Colon (tissue), 2 donors: ENCODE results near the gene BLCAP.
"Not testable (repeated sequence)": the region's sequence is repeated elsewhere in the genome, so short reads cannot be mapped to it uniquely, and the experiment has no call there.

ENCODE experiments used
- FAIRE-seq: peaks from 2 replicates; lab custom pipeline; 2012; peaks lifted over from hg19 to GRCh38; lab: Jason Lieb, UNC
- donor health status: control.
- donor health status: control.

BLCAP gene

GRCh38 chr20:37527638-37528445 lies at the start of gene BLCAP:
Gene BLCAP (minus strand): TSS chr20:37527876. CDS start chr20:37519174, 8,702 bp downstream.
- no peak for FAIRE-seq

- not testable (repeated sequence) for FAIRE-seq
Measured at GRCh38 chr20:37577436-37577835, 49.8 kb upstream of the BLCAP start.

GRCh38 chr20:37576911-37577310 lies 49.2 kb upstream of the BLCAP start:
- no peak for FAIRE-seq

GRCh38 chr20:37575884-37576283 lies 48.2 kb upstream of the BLCAP start:
- no peak for FAIRE-seq

GRCh38 chr20:37574199-37574890 lies 46.7 kb upstream of the BLCAP start:
- no peak for FAIRE-seq

- no peak for FAIRE-seq
Measured at GRCh38 chr20:37573626-37574198, 46.0 kb upstream of the BLCAP start.

GRCh38 chr20:37571033-37571432 lies 43.4 kb upstream of the BLCAP start:
- no peak for FAIRE-seq

GRCh38 chr20:37570419-37570818 lies 42.7 kb upstream of the BLCAP start:
- FAIRE-seq, result no peak

- no peak for FAIRE-seq
Measured at GRCh38 chr20:37567671-37568588, 40.3 kb upstream of the BLCAP start.

- FAIRE-seq, result no peak
Measured at GRCh38 chr20:37567331-37567665, 39.6 kb upstream of the BLCAP start.

GRCh38 chr20:37566590-37567330 lies 39.1 kb upstream of the BLCAP start:
- FAIRE-seq, result no peak

- FAIRE-seq, result no peak
Measured at GRCh38 chr20:37565134-37565811, 37.6 kb upstream of the BLCAP start.

- FAIRE-seq, result no peak
Measured at GRCh38 chr20:37564388-37565133, 36.9 kb upstream of the BLCAP start.

- no peak for FAIRE-seq
Measured at GRCh38 chr20:37564016-37564387, 36.3 kb upstream of the BLCAP start.

GRCh38 chr20:37562695-37563480 lies 35.2 kb upstream of the BLCAP start:
- FAIRE-seq, result no peak

GRCh38 chr20:37560629-37561028 lies 33.0 kb upstream of the BLCAP start:
- no peak for FAIRE-seq

GRCh38 chr20:37559312-37560027 lies 31.8 kb upstream of the BLCAP start:
- no peak for FAIRE-seq

- FAIRE-seq, result no peak
Measured at GRCh38 chr20:37558779-37559178, 31.1 kb upstream of the BLCAP start.

- FAIRE-seq, result no peak
Measured at GRCh38 chr20:37558306-37558705, 30.6 kb upstream of the BLCAP start.
